ENCODE results near the gene SCYL1. TPM values are rescaled to one million over a fixed set of nuclear protein-coding genes. Genes with fewer than 3 reads are reported as not detected.

Gene SCYL1
- total and polyA plus RNA-seq, 2 donors (not counting 1 experiment from before 2014, with no cell fraction given) = 76.5 to 85.5 TPM

- Mint-ChIP-seq H3K4me1 (peaks cover 64% of the 10 kb centered on the region), H3K9me3 (ENCODE audit: insufficient read depth) (no peaks in the 10 kb centered on the region), H3K4me3 (peak overlapping the region; percentile 57), H3K27me3 (no peaks in the 10 kb centered on the region), H3K27ac (peak overlapping the region; percentile 73)
- intact Hi-C loops (cut with micrococcal nuclease) = loop anchor here (10.0 kb wide), 1 partner anchor 433 kb away; the partner anchor contains the start of genes TM7SF2 and ZNHIT2
- H3K9me3 ChIP-seq (ENCODE audit: control extremely low read depth in 1 of 3, control insufficient read depth in 2 of 3, insufficient read depth in 1 of 3, low read length in 2 of 3) = no peaks in the 10 kb centered on the region
- H3K4me2 ChIP-seq (replicated peaks; ENCODE audit: low read depth, low read length, poor library complexity, severe bottlenecking) = peak overlapping the region; percentile 90
- ATAC-seq (ENCODE audit: low read depth) (no peak), DNase-seq (peak; percentile 58)
- peak overlapping the region in 1 of 2 donors; percentile 93 for H3K27ac ChIP-seq (ENCODE audit: low read length in 2 of 2)
- 78% methylated on average over 49 of the region's 52 CpGs for WGBS (ENCODE audit: insufficient coverage)
- ChIA-PET CTCF (interaction anchor here (1.0 to 9.2 kb wide), 7 partner anchors 7 to 186 kb away, joined by 3 to 86 read pairs (median 7); partner anchors contain the start of genes FAM89B and ZNRD2), POLR2A (interaction anchor here (0.9 to 1.3 kb wide), 2 partner anchors 13 to 68 kb away, joined by 5 read pairs; partner anchors contain the start of gene PCNX3)
- no peaks in the 10 kb centered on the region for H3K27me3 ChIP-seq (replicated peaks in 1 of 4; ENCODE audit: control extremely low read depth in 1 of 4, control insufficient read depth in 3 of 4, insufficient read depth in 4 of 4, low read length in 3 of 4)
- no peaks in the 10 kb centered on the region for H3K36me3 ChIP-seq (replicated peaks in 1 of 2; ENCODE audit: control extremely low read depth in 1 of 2, control insufficient read depth in 1 of 2, extremely low read depth in 1 of 2, insufficient read depth in 2 of 2, low read length in 1 of 2)
- peaks cover 5% of the 10 kb centered on the region for H3K79me2 ChIP-seq (ENCODE audit: control insufficient read depth, insufficient read depth, low read length)
- H4K20me1 ChIP-seq (ENCODE audit: control insufficient read depth, insufficient read depth, low read length, poor library complexity, severe bottlenecking) = no peaks in the 10 kb centered on the region
- H3K9ac ChIP-seq (ENCODE audit: low read length) = no peak overlapping the region
- H2AFZ ChIP-seq (ENCODE audit: insufficient read depth, low read depth, low read length, poor library complexity, severe bottlenecking) = no peak overlapping the region
- peaks cover 43 to 55% of the 10 kb centered on the region in 2 donors for H3K4me1 ChIP-seq (ENCODE audit: control insufficient read depth in 2 of 2, insufficient read depth in 2 of 2, low read length in 2 of 2)
- peak overlapping the region in 1 of 5 experiments; percentile 1 for H3K4me3 ChIP-seq (ENCODE audit: control extremely low read depth in 1 of 5, extremely low read depth in 1 of 5, insufficient read depth in 1 of 5, low read depth in 2 of 5, low read length in 4 of 5)
- TF ChIP-seq CTCF (IDR thresholded peaks at IDR 0.05) = no peak
- TF ChIP-seq EZH2 (IDR thresholded peaks at IDR 0.05; ENCODE audit: borderline replicate concordance, insufficient read depth, low read depth, low read length, poor library complexity, severe bottlenecking) = no peak
Observed at GRCh38 chr11:65547446-65548125, 22.7 kb downstream of the SCYL1 start.

GRCh38 chr11:65548395-65548794 lies 23.5 kb downstream of the SCYL1 start:
- TF ChIP-seq CTCF (IDR thresholded peaks at IDR 0.05) (no peak), EZH2 (IDR thresholded peaks at IDR 0.05; ENCODE audit: borderline replicate concordance, insufficient read depth, low read depth, low read length, poor library complexity, severe bottlenecking) (no peak)
- Histone ChIP-seq H3K36me3 (replicated peaks in 1 of 2; ENCODE audit: control extremely low read depth in 1 of 2, control insufficient read depth in 1 of 2, extremely low read depth in 1 of 2, insufficient read depth in 2 of 2, low read length in 1 of 2) (no peaks in the 10 kb centered on the region), H4K20me1 (ENCODE audit: control insufficient read depth, insufficient read depth, low read length, poor library complexity, severe bottlenecking) (no peaks in the 10 kb centered on the region), H3K27me3 (replicated peaks in 1 of 4; ENCODE audit: control extremely low read depth in 1 of 4, control insufficient read depth in 3 of 4, insufficient read depth in 4 of 4, low read length in 3 of 4) (no peaks in the 10 kb centered on the region), H3K4me3 (ENCODE audit: control extremely low read depth in 1 of 5, extremely low read depth in 1 of 5, insufficient read depth in 1 of 5, low read depth in 2 of 5, low read length in 4 of 5) (no peak overlapping the region), H3K4me1 (ENCODE audit: control insufficient read depth in 2 of 2, insufficient read depth in 2 of 2, low read length in 2 of 2) (peaks cover 47 to 63% of the 10 kb centered on the region in 2 donors), H3K27ac (ENCODE audit: low read length in 2 of 2) (peak overlapping the region in 1 of 2 donors; percentile 42), H2AFZ (ENCODE audit: insufficient read depth, low read depth, low read length, poor library complexity, severe bottlenecking) (no peak overlapping the region), H3K79me2 (ENCODE audit: control insufficient read depth, insufficient read depth, low read length) (peaks cover 5% of the 10 kb centered on the region), H3K9ac (ENCODE audit: low read length) (no peak overlapping the region), H3K4me2 (replicated peaks; ENCODE audit: low read depth, low read length, poor library complexity, severe bottlenecking) (peak overlapping the region; percentile 90), H3K9me3 (ENCODE audit: control extremely low read depth in 1 of 3, control insufficient read depth in 2 of 3, insufficient read depth in 1 of 3, low read length in 2 of 3) (no peaks in the 10 kb centered on the region)
- ChIA-PET CTCF (interaction anchor here (1.0 to 1.9 kb wide), 5 partner anchors 8 to 40 kb away, joined by 3 to 12 read pairs (median 8); no protein-coding TSS in a partner anchor), POLR2A (interaction anchor here (0.5 to 1.0 kb wide), 2 partner anchors 22 to 149 kb away, joined by 3 to 10 read pairs; partner anchors contain the start of gene ZNRD2)
- no peak for DNase-seq
- no peaks in the 10 kb centered on the region for H3K9me3 Mint-ChIP-seq (ENCODE audit: insufficient read depth)
- no peaks in the 10 kb centered on the region for H3K27me3 Mint-ChIP-seq
- 95% methylated on average over 3 of the region's 3 CpGs for WGBS (ENCODE audit: insufficient coverage)
- peaks cover 68% of the 10 kb centered on the region for H3K4me1 Mint-ChIP-seq
- H3K4me3 Mint-ChIP-seq = peak overlapping the region; percentile 62
- ATAC-seq (ENCODE audit: low read depth) = no peak
- H3K27ac Mint-ChIP-seq = peak overlapping the region; percentile 73
- intact Hi-C loops (cut with micrococcal nuclease) = loop anchor here (10.0 kb wide), 1 partner anchor 434 kb away; the partner anchor contains the start of genes TM7SF2 and ZNHIT2

Measured in B cell (primary cell).